OCI-LY1 (cell line): ENCODE data around the gene SMAP2.

ENCODE experiments used
- H2AFZ ChIP-seq: fragments of 200-600 bp; sonication (generic), shearing (Covaris generic); 2 replicates; pipeline ENCODE4 v1.6.0; 2014; ENCODE audit warnings: antibody characterized with exemption, mild to moderate bottlenecking, low read length
- H3F3A ChIP-seq: fragments of 200-600 bp; sonication (generic), shearing (Covaris generic); 2 replicates; pipeline ENCODE4 v1.6.0; 2014; ENCODE audit warnings: mild to moderate bottlenecking, antibody characterized with exemption, low read length, moderate library complexity; ENCODE audit not compliant: insufficient read depth
- H3K27ac ChIP-seq: fragments of 200-600 bp; sonication (generic); 2 replicates; pipeline ENCODE4 v1.5.1; 2014; ENCODE audit warnings: low read length, mixed run types, mild to moderate bottlenecking, low read depth; ENCODE audit not compliant: poor library complexity, severe bottlenecking
- H3K27me3 ChIP-seq: fragments of 200-600 bp; sonication (generic); 2 replicates; pipeline ENCODE4 v1.6.0; 2014; ENCODE audit warnings: antibody characterized with exemption, mild to moderate bottlenecking, low read length, moderate library complexity; ENCODE audit not compliant: insufficient read depth
- H3K36me3 ChIP-seq: fragments of 200-600 bp; sonication (generic); 2 replicates; pipeline ENCODE4 v1.6.1; 2014; ENCODE audit warnings: mild to moderate bottlenecking, antibody characterized with exemption, low read length, moderate library complexity, mixed read lengths; ENCODE audit not compliant: insufficient read depth
- H3K4me1 ChIP-seq: fragments of 200-600 bp; sonication (generic); 2 replicates; pipeline ENCODE4 v1.5.1; 2014; ENCODE audit warnings: mild to moderate bottlenecking, low read length, moderate library complexity; ENCODE audit not compliant: insufficient read depth, severe bottlenecking
- H3K4me2 ChIP-seq: fragments of 200-600 bp; sonication (generic), shearing (Covaris generic); 2 replicates; pipeline ENCODE4 v1.6.1; 2014; ENCODE audit warnings: low read length
- H3K4me3 ChIP-seq: fragments of 200-600 bp; sonication (generic); 2 replicates; pipeline ENCODE4 v1.5.1; 2014; ENCODE audit warnings: low read length, low read depth, mild to moderate bottlenecking, mixed read lengths; ENCODE audit not compliant: poor library complexity, severe bottlenecking
- H3K79me2 ChIP-seq: fragments of 200-600 bp; shearing (Covaris generic); 2 replicates; pipeline ENCODE4 v1.6.1; 2016; ENCODE audit warnings: mixed run types, low read length, mixed read lengths; ENCODE audit not compliant: insufficient read depth
- H3K9ac ChIP-seq: fragments of 200-600 bp; sonication (generic), shearing (Covaris generic); 2 replicates; pipeline ENCODE4 v1.6.1; 2014; ENCODE audit warnings: mild to moderate bottlenecking, low read length, mixed read lengths
- H3K9me2 ChIP-seq: fragments of 200-600 bp; sonication (generic), shearing (Covaris generic); 2 replicates; pipeline ENCODE4 v1.6.1; 2014; ENCODE audit warnings: low read depth, mild to moderate bottlenecking, low read length, mixed read lengths
- H3K9me3 ChIP-seq: fragments of 200-600 bp; shearing (Covaris generic); 2 replicates; pipeline ENCODE4 v1.6.1; 2014; ENCODE audit warnings: low read length, mixed read lengths
- H4K20me1 ChIP-seq: fragments of 200-600 bp; sonication (generic), shearing (Covaris generic); 2 replicates; pipeline ENCODE4 v1.6.0; 2016; ENCODE audit warnings: mild to moderate bottlenecking, low read length; ENCODE audit not compliant: insufficient read depth
- CTCF ChIP-seq: fragments of 200-600 bp; sonication (generic), shearing (Covaris generic); IDR thresholded peaks from 2 replicates; pipeline ENCODE4 v1.5.1; 2017; ENCODE audit warnings: mild to moderate bottlenecking, antibody characterized with exemption, low read length, moderate library complexity, mixed read lengths
- EZH2 ChIP-seq: fragments of 200-600 bp; sonication (generic), shearing (Covaris generic); IDR thresholded peaks from 2 replicates; pipeline ENCODE4 v1.8.0; 2017; ENCODE audit warnings: borderline replicate concordance, mixed run types, mild to moderate bottlenecking, antibody characterized with exemption, low read length, moderate library complexity, mixed read lengths

Gene SMAP2

GRCh38 chr1:40422630-40423263 is 49.2 kb downstream of the SMAP2 start:
- Histone ChIP-seq H3K9ac (no peak overlapping the region), H3K36me3 (peaks cover 31% of the 10 kb centered on the region), H3K9me3 (no peaks in the 10 kb centered on the region), H3K79me2 (no peaks in the 10 kb centered on the region), H3K4me1 (no peaks in the 10 kb centered on the region), H4K20me1 (no peaks in the 10 kb centered on the region), H3K27me3 (no peaks in the 10 kb centered on the region), H3F3A (no peaks in the 10 kb centered on the region), H3K9me2 (no peaks in the 10 kb centered on the region), H3K27ac (no peak overlapping the region), H3K4me3 (no peak overlapping the region), H2AFZ (no peak overlapping the region), H3K4me2 (no peak overlapping the region)
- TF ChIP-seq CTCF (no peak), EZH2 (no peak)

DNA sequence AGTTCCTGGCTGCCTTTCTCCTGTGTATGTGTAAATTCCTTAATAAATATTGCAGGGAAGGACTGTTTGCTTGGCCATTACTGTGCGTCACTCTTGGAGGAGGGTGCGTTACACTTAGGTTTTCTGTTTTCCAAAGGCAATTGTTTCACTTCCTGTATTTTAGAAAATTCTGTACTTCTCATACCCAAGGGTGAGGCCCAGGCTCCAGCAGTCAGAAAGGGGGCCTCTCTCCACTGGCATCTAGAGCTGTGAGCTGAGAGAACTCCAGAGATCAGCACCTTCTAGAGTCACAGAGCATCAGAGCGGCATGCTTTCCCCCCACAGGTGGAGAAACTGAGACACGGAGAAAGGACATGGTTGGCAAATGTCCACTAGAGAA is 49.7 kb downstream of the SMAP2 start:
- no peak overlapping the region for H2AFZ ChIP-seq
- H3K9me2 ChIP-seq, result no peaks in the 10 kb centered on the region
- no peak overlapping the region for H3K9ac ChIP-seq
- no peaks in the 10 kb centered on the region for H3K27me3 ChIP-seq
- H3K4me1 ChIP-seq, result no peaks in the 10 kb centered on the region
- no peak overlapping the region for H3K4me2 ChIP-seq
- H3K36me3 ChIP-seq, result peaks cover 26% of the 10 kb centered on the region
- H3K9me3 ChIP-seq, result no peaks in the 10 kb centered on the region
- H3K4me3 ChIP-seq, result no peak overlapping the region
- no peaks in the 10 kb centered on the region for H3K79me2 ChIP-seq
- no peak for TF ChIP-seq CTCF
- no peak for TF ChIP-seq EZH2
- no peak overlapping the region for H3K27ac ChIP-seq
- no peaks in the 10 kb centered on the region for H3F3A ChIP-seq
- H4K20me1 ChIP-seq, result no peaks in the 10 kb centered on the region

DNA sequence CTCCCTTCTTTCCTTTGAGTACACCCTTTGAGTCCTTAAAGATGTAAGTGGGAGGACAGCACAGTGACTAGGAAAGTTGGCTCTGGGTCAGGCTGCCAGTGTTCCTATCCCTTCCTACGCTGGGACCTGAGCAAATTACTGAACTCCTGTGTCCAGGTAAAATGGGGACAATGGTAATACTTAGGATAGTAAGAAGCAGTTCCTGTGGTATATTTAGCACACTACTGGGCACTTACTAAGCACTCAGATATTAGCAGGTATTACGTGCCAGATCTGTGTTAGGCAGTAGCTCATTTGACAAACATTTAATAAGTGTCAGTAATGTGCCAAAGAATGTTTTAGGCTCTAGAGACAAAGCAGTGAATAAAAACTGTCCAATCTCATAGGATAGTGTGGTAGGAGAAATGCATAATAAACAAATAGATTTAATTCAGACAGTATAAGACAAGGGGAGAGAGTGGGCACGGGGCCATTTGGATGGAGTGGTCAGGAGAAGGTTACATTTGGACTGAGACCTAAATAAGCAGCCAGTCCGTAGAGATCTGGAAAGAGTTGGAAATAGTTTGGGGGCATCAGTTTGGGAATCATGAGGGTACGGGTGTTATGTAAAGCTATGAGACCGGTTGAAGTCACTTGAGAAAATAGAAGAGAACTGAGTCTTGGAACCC is 50.6 kb downstream of the SMAP2 start:
- no peak overlapping the region for H2AFZ ChIP-seq
- no peak overlapping the region for H3K27ac ChIP-seq
- H3K4me1 ChIP-seq, result no peaks in the 10 kb centered on the region
- no peak overlapping the region for H3K4me3 ChIP-seq
- H3K79me2 ChIP-seq, result no peaks in the 10 kb centered on the region
- no peaks in the 10 kb centered on the region for H3F3A ChIP-seq
- H3K9me3 ChIP-seq, result no peaks in the 10 kb centered on the region
- H4K20me1 ChIP-seq, result no peaks in the 10 kb centered on the region
- peaks cover 18% of the 10 kb centered on the region; the same call in 1 of the 2 replicates for H3K36me3 ChIP-seq
- no peaks in the 10 kb centered on the region for H3K27me3 ChIP-seq
- H3K9ac ChIP-seq, result no peak overlapping the region
- H3K4me2 ChIP-seq, result no peak overlapping the region
- H3K9me2 ChIP-seq, result no peaks in the 10 kb centered on the region
- TF ChIP-seq CTCF, result no peak
- TF ChIP-seq EZH2, result no peak
